CD1c-positive myeloid dendritic cell (primary cell): ENCODE results near the gene GRPEL2.
A peak's percentile ranks its signal among the peaks of the same experiment; 100 is the strongest.

Experiments used
- DNase-seq: peaks from one replicate; pipeline ENCODE4 v3.0.0-alpha.2; 2016; ENCODE audit errors: extremely low spot score

Gene GRPEL2, protein sequence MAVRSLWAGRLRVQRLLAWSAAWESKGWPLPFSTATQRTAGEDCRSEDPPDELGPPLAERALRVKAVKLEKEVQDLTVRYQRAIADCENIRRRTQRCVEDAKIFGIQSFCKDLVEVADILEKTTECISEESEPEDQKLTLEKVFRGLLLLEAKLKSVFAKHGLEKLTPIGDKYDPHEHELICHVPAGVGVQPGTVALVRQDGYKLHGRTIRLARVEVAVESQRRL

GRCh38 chr5:149345147-149345891, at the start of gene GRPEL2:
Gene GRPEL2, plus strand, starts transcription at chr5:149345499. Its CDS starts 41 bp downstream, at chr5:149345540.
- DNase-seq = peak; percentile 97

GRCh38 chr5:149297340-149298025, 47.8 kb upstream of the GRPEL2 start:
- no peak for DNase-seq

DNA sequence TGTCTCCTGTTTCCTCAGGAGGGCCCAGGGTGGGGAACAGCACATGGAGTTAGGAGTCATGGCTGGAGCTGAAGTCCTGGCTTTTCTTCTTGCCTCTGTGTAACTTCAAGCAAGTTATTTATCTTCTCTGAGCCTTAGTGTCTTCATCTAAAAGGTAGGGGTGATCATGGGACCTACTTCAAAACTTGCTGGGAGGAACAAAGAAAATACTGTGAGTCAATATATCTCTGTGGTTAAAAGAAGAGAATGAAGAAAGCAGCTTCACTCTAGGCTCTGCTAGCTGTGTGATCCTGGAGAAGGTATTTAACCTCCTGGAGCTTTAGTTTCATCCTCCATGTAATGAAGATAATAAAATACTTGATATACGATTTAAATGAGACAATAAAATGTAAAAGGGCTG, 47.1 kb upstream of the GRPEL2 start:
- no peak for DNase-seq

- no peak for DNase-seq
These were observed 46.4 kb upstream of the GRPEL2 start for GRCh38 chr5:149298842-149299404.

DNA sequence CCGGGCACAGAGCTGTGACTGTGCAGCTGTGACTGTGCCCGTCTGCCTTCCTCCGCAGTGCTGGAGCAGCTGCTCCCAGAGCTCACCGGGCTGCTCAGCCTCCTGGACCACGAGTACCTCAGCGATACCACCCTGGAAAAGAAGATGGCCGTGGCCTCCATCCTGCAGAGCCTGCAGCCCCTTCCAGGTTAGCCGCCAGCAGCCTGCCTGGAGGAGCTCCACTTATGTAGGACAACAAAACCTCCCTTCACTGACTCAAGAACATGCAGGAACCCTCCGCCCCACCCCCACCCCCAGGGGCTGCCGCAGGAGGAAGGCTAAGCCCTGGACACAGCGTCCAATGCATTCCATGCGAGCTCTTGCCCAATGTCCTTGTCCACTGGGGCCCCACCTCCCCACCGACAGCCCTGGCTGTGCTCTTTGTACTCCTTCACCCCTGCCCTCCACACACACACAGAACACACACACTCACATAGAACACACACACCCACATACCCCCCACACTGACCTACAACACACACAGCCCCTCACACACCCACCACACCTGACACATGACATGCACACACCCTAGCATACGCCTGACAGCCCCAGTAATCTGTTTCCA, 45.7 kb upstream of the GRPEL2 start:
- no peak for DNase-seq

DNA sequence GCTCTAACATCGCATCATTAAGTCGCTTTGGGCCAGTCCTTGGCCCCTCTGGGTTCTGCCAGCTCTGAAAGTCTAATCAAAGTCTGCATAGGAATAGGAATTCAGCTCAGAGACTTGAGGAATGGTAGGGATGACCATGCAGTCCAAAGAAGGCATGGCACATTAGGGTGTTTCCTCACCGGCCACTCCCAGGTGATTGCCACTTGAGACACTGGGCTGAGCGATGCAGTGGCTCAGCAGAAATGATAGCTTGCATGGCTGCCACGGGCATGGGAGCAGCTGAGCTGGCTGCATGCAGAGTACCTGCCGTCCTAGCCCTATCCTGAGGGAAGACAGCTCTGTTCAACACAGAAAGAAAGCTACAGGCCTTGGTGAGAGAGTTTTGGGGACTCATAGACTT, 44.9 kb upstream of the GRPEL2 start:
- DNase-seq = no peak

DNA sequence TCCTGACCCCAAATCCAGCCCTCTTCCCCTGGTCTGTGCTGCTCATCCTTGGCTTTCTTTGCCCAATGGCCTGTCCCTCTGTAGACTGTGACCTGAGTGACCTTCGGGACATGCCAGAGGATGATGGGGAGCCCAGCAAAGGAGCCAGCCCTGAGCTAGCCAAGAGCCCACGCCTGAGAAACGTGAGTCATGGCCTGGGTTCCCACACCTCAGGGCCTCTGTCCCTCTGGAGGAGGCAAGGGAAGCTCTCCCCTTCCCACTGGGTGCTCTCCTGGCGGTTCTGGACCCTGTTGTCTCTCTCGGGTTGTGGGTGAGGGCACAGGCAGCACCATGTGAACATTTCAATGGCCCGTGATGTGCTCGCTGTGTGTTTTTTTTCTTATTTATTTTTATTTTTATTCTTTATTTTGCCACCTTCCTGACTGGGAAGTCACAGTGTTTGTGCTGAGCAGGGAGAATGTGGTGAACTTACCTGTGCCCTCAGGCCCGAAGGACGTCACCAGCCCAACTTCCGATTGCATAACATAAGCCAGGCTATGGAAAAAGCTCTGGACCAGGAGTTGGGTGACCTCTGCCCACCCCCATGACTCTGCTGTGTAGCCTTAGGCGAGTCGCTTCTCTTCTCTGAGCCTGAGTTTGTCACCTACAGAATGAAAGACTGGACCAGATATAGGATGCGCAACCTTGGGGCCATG, 44.1 kb upstream of the GRPEL2 start:
- DNase-seq = no peak

DNA sequence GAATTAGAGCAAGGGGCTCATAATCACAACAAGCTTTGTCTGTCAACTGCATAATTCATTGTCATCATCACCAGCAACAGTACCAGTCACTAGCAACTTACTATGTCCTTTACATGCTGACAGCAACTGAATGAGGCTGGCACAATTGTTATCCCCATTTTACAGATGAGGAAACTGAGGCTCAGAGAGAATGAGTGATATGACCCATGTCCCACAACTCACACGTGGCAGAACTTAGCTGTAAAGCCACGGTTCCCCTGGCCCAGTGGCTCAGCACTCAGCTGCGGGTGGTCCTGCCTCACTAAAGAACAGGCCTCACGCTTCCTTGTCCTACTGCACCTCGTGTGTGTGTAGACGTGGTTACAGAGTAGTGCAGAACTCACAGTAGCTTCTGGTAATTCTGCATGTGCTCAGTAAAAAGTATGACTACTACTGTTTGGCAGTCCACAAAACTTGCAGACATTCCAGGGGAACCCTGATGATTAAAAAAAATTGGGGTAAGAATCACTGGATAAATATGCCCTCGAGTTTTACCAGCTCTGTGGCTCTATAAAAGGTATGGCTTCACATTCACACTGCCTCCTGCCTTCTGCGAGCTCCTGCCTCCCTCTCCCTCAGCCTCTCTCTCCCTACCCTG, 43.4 kb upstream of the GRPEL2 start:
- no peak for DNase-seq

- peak; percentile 17 for DNase-seq
These were observed 42.7 kb upstream of the GRPEL2 start for GRCh38 chr5:149302641-149303040.

- DNase-seq = no peak
These were observed 42.1 kb upstream of the GRPEL2 start for GRCh38 chr5:149303210-149303609.

DNA sequence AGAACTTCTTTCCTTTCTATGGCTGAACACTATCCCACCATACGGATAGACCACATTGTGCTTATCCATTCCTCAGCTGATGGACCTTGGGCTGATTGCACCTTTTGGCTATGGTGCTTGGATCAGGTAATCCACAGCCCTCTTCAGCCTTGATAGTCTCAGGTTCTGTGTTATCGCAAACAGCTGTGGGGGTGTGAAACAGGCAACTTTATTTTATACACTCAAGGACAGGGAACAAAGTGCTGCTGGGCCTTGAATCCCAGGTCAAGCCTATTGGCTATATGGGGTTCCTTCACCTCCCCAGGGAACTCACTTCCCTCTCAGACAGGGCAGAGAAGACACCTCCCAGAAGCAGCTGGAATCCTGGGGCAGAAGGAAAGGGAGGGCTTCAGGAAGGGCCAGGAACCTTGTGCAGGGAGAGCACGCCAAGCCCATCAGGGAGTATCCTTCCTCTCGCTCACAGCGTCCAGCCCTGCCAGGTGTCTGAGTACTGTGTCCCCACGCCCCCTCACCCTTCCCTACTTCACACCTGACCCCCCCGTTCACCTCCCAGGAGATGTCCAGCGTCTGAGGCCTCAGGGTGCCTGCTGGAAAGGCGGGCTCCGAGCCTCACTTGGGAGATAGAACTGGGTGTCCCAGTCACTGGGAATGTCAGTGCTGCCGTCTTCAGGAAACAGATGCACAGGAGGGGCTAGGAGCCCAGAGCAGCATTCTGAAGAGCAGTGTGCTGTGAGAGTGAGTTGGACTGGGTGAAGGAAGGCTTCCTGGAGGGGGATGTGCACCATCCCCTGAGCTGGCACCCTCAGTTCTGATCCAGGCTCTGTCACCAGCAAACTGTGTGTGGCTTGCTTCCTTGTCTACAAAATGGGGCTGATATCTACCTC, 40.9 kb upstream of the GRPEL2 start:
- DNase-seq = no peak

DNA sequence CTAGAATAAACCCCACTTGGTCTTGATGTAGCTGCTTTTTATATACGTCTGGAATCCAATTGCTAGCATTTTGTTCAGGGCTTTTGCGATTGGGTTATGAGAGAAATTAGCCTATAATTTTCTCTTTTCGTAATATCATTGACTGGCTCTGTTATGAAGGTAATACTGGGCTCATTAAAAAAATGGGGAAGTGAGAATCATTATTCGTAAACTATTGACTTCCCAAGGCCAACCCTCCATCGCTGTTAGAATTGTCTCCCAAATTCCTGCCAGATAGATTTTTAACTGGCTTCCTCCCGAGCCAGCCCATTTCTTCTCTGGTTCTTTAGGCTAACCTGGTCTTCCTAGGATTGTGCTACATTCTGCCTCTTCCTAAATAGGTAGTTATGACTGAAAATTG, 35.9 kb upstream of the GRPEL2 start:
- DNase-seq = no peak

DNA sequence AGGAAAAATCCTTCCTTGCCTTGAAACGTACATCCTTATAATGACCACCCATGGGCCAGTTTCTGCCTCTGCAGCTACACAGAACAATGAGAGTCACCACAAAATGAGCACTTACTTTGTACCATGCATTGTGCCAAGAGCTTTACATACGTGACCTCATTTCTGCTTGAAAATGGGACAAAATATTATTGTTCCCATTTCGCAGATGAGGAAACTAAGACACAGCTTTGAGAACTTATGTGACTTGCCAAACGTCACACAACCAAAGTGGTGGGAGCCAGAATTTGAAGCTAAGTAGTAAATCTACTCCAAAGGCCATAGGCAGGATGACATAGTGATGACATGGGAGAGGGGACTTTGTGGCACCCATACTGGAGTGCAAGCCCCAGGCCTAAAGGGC, 34.8 kb upstream of the GRPEL2 start:
- no peak for DNase-seq

GRCh38 chr5:149310947-149311658, 34.2 kb upstream of the GRPEL2 start:
- DNase-seq = no peak

- DNase-seq = no peak
These were observed 32.0 kb upstream of the GRPEL2 start for GRCh38 chr5:149313151-149313841.

DNA sequence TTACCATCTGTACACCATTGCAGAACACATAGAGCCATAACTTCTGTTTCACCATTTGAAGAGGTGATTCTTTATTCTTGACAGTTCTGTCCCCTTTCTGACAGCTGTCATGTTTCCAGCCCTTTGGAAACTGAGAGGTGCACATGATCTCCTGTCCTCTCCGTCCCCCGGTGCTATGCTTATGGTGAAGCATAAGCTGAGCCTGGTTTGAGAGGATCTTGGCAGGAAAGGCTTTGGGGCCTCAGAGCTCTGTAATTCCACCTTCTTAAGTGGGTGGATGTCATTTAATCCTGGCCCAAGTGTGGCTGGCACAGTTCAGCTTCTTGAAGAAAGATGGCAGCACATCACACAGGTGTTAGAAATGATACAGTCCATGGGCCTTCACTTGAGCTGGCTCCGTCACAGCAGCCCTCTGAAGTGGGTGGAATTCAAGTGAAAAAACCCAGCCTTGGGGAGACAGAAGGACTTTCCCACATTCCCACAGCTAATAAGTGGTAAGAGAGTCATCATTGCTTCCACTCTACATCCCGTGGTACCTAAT, 30.7 kb upstream of the GRPEL2 start:
- DNase-seq = no peak

DNA sequence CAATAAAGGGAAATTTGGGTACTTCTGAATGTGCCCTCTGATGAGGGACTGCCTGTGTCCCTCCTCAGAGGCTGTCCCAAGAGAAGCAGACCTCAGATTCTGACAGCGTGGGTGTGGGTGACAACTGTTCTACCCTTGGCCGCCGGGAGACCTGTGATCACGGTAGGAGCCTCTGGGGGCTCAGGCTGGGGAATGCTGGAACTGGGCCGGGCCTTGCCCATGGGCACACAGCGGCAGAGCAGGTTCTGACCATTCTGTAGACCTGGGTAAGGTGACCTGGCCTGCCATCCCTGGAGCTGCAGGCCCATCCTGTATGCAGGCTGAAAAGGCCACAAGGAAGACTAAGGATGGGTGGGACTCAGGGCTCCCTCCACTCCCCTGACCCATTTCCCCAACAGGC, 29.5 kb upstream of the GRPEL2 start:
- no peak for DNase-seq

DNA sequence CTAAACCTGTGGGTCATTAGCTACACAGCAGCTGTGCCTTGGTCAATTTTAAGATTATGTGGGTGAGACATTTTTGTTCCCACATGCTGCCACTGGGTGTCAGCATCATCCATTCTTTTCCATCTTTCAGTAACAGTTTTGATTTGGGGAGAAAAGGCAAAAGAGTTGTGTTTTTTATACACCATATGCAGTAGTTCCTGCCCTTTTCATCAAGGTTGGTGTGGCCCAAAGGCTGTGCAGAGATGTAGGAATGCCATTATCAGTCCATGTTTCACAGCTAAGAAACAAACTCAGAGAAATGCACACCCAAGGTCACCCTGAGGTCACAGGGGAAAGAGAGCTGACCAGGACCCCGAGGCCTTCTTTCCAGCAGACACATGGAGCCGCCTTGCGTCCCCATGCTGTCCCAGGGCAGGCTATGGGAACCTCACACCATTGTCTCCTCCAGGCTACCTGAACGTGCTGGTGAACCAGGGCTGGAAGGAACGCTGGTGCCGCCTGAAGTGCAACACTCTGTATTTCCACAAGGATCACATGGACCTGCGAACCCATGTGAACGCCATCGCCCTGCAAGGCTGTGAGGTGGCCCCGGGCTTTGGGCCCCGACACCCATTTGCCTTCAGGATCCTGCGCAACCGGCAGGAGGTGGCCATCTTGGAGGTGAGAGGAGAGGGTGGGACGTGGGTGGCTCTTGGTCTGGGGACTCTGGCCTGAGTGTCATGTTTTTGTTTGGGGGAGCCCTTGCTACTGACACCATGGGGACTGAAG, 27.8 kb upstream of the GRPEL2 start:
- peak; percentile 61 for DNase-seq
